ENCODE results near the gene TP53RK.

Gene TP53RK

DNA sequence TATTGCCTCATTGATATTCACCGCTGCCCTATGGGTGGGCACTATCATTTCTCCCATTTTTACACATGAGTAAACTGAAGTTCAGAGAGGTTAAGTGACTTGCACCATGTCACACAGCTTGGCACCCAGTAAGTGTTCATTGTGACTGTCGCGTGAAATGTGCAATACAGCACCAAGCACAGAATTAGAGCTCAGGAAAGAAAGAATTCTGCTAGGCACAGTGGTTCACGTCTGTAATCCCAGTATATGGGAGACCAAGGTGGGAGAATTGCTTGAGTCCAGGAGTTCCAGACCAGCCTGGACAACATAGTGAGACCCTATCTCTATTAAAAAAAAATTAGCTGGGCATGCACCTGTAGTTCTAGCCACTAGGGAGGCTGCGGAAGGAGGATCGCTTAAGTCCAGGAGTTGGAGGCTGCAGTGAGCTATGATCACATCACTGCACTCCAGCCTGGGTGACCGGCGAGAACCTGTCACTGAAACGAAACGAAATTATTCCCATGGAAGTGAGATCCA is 38.6 kb downstream of the TP53RK start:
- no peaks in the 10 kb centered on the region for H3K36me3 ChIP-seq (ENCODE audit: control insufficient read depth in 1 of 2, insufficient read depth in 2 of 2, low read depth in 1 of 2, low read length in 2 of 2)
- no peak overlapping the region for H2BK5ac ChIP-seq (ENCODE audit: low read depth, low read length, poor library complexity, severe bottlenecking)
- no peak overlapping the region for H4K91ac ChIP-seq (ENCODE audit: low read length)
- H3K23ac ChIP-seq (ENCODE audit: low read length in 2 of 2): no peak overlapping the region
- H3K4ac ChIP-seq (ENCODE audit: low read depth in 1 of 2, low read length in 2 of 2): no peak overlapping the region
- WGBS: 87% methylated on average over 10 of the region's 10 CpGs
- H2AFZ ChIP-seq (ENCODE audit: low read depth, low read length): no peak overlapping the region
- no peak overlapping the region for H3K9ac ChIP-seq (ENCODE audit: low read length)
- H4K8ac ChIP-seq (ENCODE audit: low read length): no peak overlapping the region
- H3K27ac ChIP-seq (ENCODE audit: low read length, poor library complexity, severe bottlenecking): no peak overlapping the region
- no peak overlapping the region for H3K4me2 ChIP-seq (ENCODE audit: low read length, poor library complexity, severe bottlenecking)
- H3K27me3 ChIP-seq (ENCODE audit: control insufficient read depth in 1 of 2, insufficient read depth in 1 of 2, low read length in 2 of 2): peaks cover 31 to 33% of the 10 kb centered on the region in 2 experiments
- H3K14ac ChIP-seq (ENCODE audit: low read length in 2 of 2): no peak overlapping the region
- no peak overlapping the region for H2BK12ac ChIP-seq (ENCODE audit: low read length in 2 of 2)
- H3K18ac ChIP-seq (ENCODE audit: low read depth in 1 of 2, low read length in 2 of 2): no peak overlapping the region
- no peak for DNase-seq
- H3K79me1 ChIP-seq (replicated peaks; ENCODE audit: low read length, poor library complexity, severe bottlenecking): no peaks in the 10 kb centered on the region
- H2BK120ac ChIP-seq (ENCODE audit: low read depth, low read length): no peak overlapping the region
- peaks cover 6% of the 10 kb centered on the region for H3K4me1 ChIP-seq (ENCODE audit: control insufficient read depth, insufficient read depth, low read depth, low read length)
- H3K9me3 ChIP-seq (ENCODE audit: control insufficient read depth, low read length): no peaks in the 10 kb centered on the region
- no peak overlapping the region for H2BK15ac ChIP-seq (ENCODE audit: low read depth, poor library complexity, severe bottlenecking)
- peak overlapping the region in 1 of 2 experiments; percentile 53 for H3K4me3 ChIP-seq (ENCODE audit: insufficient read depth in 1 of 2, low read depth in 1 of 2, low read length in 2 of 2)
- no peak overlapping the region for H2AK5ac ChIP-seq (ENCODE audit: low read length, severe bottlenecking)

DNA sequence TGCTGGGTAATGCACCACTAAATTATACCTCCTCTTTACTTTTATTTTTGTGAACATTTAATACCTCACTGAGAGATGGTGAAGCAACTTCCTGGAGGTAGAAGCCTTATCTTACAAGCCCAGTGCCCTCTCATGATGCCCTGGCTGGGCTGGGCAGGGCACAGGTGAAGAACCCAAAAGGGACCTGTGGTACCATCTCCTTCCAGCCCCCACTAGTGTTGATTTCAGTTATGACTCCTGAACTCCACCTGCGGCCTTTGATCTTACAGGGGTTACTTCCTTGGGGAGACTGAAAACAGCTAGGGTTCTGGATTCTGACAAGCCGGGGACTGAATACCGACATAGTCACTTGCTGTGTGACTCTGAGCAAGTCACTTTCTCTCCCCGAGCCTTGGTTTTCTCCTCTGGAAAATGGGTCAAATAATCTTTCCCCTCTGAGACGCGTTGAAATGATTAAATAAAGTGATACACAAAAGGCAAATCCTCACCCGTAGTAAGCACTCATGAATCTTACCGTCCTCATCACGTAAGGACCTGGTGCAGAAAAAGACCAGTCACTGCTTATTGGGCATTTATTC is 39.2 kb downstream of the TP53RK start:
- Histone ChIP-seq H3K27me3 (ENCODE audit: control insufficient read depth in 1 of 2, insufficient read depth in 1 of 2, low read length in 2 of 2) (peaks cover 31 to 33% of the 10 kb centered on the region in 2 experiments), H3K23ac (ENCODE audit: low read length in 2 of 2) (no peak overlapping the region), H2BK12ac (ENCODE audit: low read length in 2 of 2) (no peak overlapping the region), H2AFZ (ENCODE audit: low read depth, low read length) (no peak overlapping the region), H2BK15ac (ENCODE audit: low read depth, poor library complexity, severe bottlenecking) (no peak overlapping the region), H3K79me1 (replicated peaks; ENCODE audit: low read length, poor library complexity, severe bottlenecking) (no peaks in the 10 kb centered on the region), H3K4me2 (ENCODE audit: low read length, poor library complexity, severe bottlenecking) (no peak overlapping the region), H3K27ac (ENCODE audit: low read length, poor library complexity, severe bottlenecking) (no peak overlapping the region), H3K4me3 (ENCODE audit: insufficient read depth in 1 of 2, low read depth in 1 of 2, low read length in 2 of 2) (no peak overlapping the region), H2AK5ac (ENCODE audit: low read length, severe bottlenecking) (no peak overlapping the region), H3K9me3 (ENCODE audit: control insufficient read depth, low read length) (no peaks in the 10 kb centered on the region), H3K18ac (ENCODE audit: low read depth in 1 of 2, low read length in 2 of 2) (no peak overlapping the region), H4K8ac (ENCODE audit: low read length) (no peak overlapping the region), H3K9ac (ENCODE audit: low read length) (no peak overlapping the region), H3K36me3 (ENCODE audit: control insufficient read depth in 1 of 2, insufficient read depth in 2 of 2, low read depth in 1 of 2, low read length in 2 of 2) (no peaks in the 10 kb centered on the region), H4K91ac (ENCODE audit: low read length) (no peak overlapping the region), H2BK5ac (ENCODE audit: low read depth, low read length, poor library complexity, severe bottlenecking) (no peak overlapping the region), H3K4ac (ENCODE audit: low read depth in 1 of 2, low read length in 2 of 2) (no peak overlapping the region), H3K14ac (ENCODE audit: low read length in 2 of 2) (no peak overlapping the region), H2BK120ac (ENCODE audit: low read depth, low read length) (no peak overlapping the region), H3K4me1 (ENCODE audit: control insufficient read depth, insufficient read depth, low read depth, low read length) (peaks cover 6% of the 10 kb centered on the region)
- no peak for DNase-seq
- 89% methylated on average over 6 of the region's 9 CpGs for WGBS

DNA sequence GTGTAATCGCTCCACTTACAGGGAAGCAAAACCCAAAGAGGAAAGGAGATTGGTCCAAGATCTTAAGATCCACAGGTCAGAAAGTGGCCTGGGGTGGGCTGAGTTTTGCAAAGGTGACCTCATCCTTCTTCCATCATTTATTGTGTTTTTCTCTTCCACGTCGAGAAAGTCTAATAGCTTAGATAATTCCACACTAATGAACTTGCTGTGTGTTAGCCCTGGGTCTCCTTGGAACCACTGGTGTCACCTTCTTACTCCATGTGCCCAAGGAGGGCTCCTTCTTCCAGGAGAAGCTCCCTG is 39.6 kb downstream of the TP53RK start:
- DNase-seq: no peak
- H3K4me2 ChIP-seq (ENCODE audit: low read length, poor library complexity, severe bottlenecking): no peak overlapping the region
- no peak overlapping the region for H3K14ac ChIP-seq (ENCODE audit: low read length in 2 of 2)
- no peak overlapping the region for H3K23ac ChIP-seq (ENCODE audit: low read length in 2 of 2)
- H2BK5ac ChIP-seq (ENCODE audit: low read depth, low read length, poor library complexity, severe bottlenecking): no peak overlapping the region
- peaks cover 31 to 33% of the 10 kb centered on the region in 2 experiments for H3K27me3 ChIP-seq (ENCODE audit: control insufficient read depth in 1 of 2, insufficient read depth in 1 of 2, low read length in 2 of 2)
- no peak overlapping the region for H3K27ac ChIP-seq (ENCODE audit: low read length, poor library complexity, severe bottlenecking)
- no peak overlapping the region for H2AFZ ChIP-seq (ENCODE audit: low read depth, low read length)
- H3K9me3 ChIP-seq (ENCODE audit: control insufficient read depth, low read length): no peaks in the 10 kb centered on the region
- no peak overlapping the region for H4K91ac ChIP-seq (ENCODE audit: low read length)
- no peak overlapping the region for H4K8ac ChIP-seq (ENCODE audit: low read length)
- H3K9ac ChIP-seq (ENCODE audit: low read length): no peak overlapping the region
- H2BK15ac ChIP-seq (ENCODE audit: low read depth, poor library complexity, severe bottlenecking): no peak overlapping the region
- no peak overlapping the region for H3K4me3 ChIP-seq (ENCODE audit: insufficient read depth in 1 of 2, low read depth in 1 of 2, low read length in 2 of 2)
- H2AK5ac ChIP-seq (ENCODE audit: low read length, severe bottlenecking): no peak overlapping the region
- peaks cover 6% of the 10 kb centered on the region for H3K4me1 ChIP-seq (ENCODE audit: control insufficient read depth, insufficient read depth, low read depth, low read length)
- no peak overlapping the region for H2BK12ac ChIP-seq (ENCODE audit: low read length in 2 of 2)
- no peaks in the 10 kb centered on the region for H3K36me3 ChIP-seq (ENCODE audit: control insufficient read depth in 1 of 2, insufficient read depth in 2 of 2, low read depth in 1 of 2, low read length in 2 of 2)
- 82% methylated on average over 3 of the region's 3 CpGs for WGBS
- no peak overlapping the region for H3K18ac ChIP-seq (ENCODE audit: low read depth in 1 of 2, low read length in 2 of 2)
- no peak overlapping the region for H2BK120ac ChIP-seq (ENCODE audit: low read depth, low read length)
- H3K79me1 ChIP-seq (replicated peaks; ENCODE audit: low read length, poor library complexity, severe bottlenecking): no peaks in the 10 kb centered on the region
- H3K4ac ChIP-seq (ENCODE audit: low read depth in 1 of 2, low read length in 2 of 2): no peak overlapping the region

DNA sequence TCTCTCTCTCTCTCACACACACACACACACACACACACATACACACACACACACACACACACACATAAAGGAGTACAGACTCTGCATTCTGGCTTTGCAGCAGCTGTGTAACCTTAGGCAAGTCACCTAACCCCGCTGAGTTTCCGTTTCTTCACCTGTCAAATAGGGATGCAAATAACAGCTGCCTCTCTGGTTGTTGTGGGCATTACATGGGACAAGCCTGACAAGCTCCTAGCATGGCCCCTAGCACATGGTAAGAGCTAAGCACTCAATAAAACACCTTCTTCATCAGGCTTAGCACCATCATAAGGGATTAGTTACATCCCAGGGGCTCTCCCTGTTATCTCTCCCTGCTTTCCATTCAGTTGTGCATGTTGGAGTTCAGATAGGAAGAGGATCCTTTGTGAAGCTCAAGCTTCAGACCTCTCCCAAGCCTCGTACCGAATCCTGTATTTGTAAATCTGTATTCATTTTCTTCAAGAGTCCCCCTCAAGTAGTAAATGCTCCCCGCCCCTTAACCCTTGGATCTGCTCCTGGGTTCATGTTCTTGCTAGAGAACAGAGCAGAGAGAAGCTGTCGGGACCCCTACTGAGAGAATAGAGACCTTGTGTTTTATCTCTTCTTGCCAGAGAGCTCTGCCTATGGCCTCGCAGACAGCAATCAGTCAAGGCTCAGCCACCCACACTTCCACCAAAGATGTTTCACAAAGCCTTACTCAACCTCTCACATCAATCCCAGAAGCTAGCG is 40.2 kb downstream of the TP53RK start:
- no peak overlapping the region for H2AK5ac ChIP-seq (ENCODE audit: low read length, severe bottlenecking)
- H3K4me3 ChIP-seq (ENCODE audit: insufficient read depth in 1 of 2, low read depth in 1 of 2, low read length in 2 of 2): no peak overlapping the region
- H3K4me1 ChIP-seq (ENCODE audit: control insufficient read depth, insufficient read depth, low read depth, low read length): peaks cover 6% of the 10 kb centered on the region
- H3K4me2 ChIP-seq (ENCODE audit: low read length, poor library complexity, severe bottlenecking): no peak overlapping the region
- no peak overlapping the region for H4K91ac ChIP-seq (ENCODE audit: low read length)
- H2BK12ac ChIP-seq (ENCODE audit: low read length in 2 of 2): no peak overlapping the region
- 59% methylated on average over 8 of the region's 8 CpGs for WGBS
- H2BK120ac ChIP-seq (ENCODE audit: low read depth, low read length): no peak overlapping the region
- H4K8ac ChIP-seq (ENCODE audit: low read length): no peak overlapping the region
- no peak overlapping the region for H2BK15ac ChIP-seq (ENCODE audit: low read depth, poor library complexity, severe bottlenecking)
- no peaks in the 10 kb centered on the region for H3K36me3 ChIP-seq (ENCODE audit: control insufficient read depth in 1 of 2, insufficient read depth in 2 of 2, low read depth in 1 of 2, low read length in 2 of 2)
- no peak overlapping the region for H3K18ac ChIP-seq (ENCODE audit: low read depth in 1 of 2, low read length in 2 of 2)
- H3K9ac ChIP-seq (ENCODE audit: low read length): no peak overlapping the region
- DNase-seq: no peak
- no peak overlapping the region for H2BK5ac ChIP-seq (ENCODE audit: low read depth, low read length, poor library complexity, severe bottlenecking)
- no peaks in the 10 kb centered on the region for H3K79me1 ChIP-seq (replicated peaks; ENCODE audit: low read length, poor library complexity, severe bottlenecking)
- no peak overlapping the region for H3K4ac ChIP-seq (ENCODE audit: low read depth in 1 of 2, low read length in 2 of 2)
- peaks cover 31 to 33% of the 10 kb centered on the region in 2 experiments for H3K27me3 ChIP-seq (ENCODE audit: control insufficient read depth in 1 of 2, insufficient read depth in 1 of 2, low read length in 2 of 2)
- H3K23ac ChIP-seq (ENCODE audit: low read length in 2 of 2): no peak overlapping the region
- H3K9me3 ChIP-seq (ENCODE audit: control insufficient read depth, low read length): no peaks in the 10 kb centered on the region
- H2AFZ ChIP-seq (ENCODE audit: low read depth, low read length): no peak overlapping the region
- no peak overlapping the region for H3K27ac ChIP-seq (ENCODE audit: low read length, poor library complexity, severe bottlenecking)
- H3K14ac ChIP-seq (ENCODE audit: low read length in 2 of 2): no peak overlapping the region
